SW480 (cell line): ENCODE results near the gene TOMM20L.

Experiments
- DNase-seq: peaks from one replicate; pipeline ENCODE4 v3.0.0-alpha.2; 2016; ENCODE audit warnings: low spot score

TOMM20L gene

GRCh38 chr14:58427281-58428117, 31.8 kb downstream of the TOMM20L start, which contains the start of the genes KIAA0586 and TIMM9:
KIAA0586 (plus strand) TSS chr14:58427719; CDS start chr14:58428265, 546 bp downstream.
TIMM9 (minus strand) TSS chr14:58427531; CDS start chr14:58411945, 15,586 bp downstream.
- DNase-seq = peak; percentile 96

DNA sequence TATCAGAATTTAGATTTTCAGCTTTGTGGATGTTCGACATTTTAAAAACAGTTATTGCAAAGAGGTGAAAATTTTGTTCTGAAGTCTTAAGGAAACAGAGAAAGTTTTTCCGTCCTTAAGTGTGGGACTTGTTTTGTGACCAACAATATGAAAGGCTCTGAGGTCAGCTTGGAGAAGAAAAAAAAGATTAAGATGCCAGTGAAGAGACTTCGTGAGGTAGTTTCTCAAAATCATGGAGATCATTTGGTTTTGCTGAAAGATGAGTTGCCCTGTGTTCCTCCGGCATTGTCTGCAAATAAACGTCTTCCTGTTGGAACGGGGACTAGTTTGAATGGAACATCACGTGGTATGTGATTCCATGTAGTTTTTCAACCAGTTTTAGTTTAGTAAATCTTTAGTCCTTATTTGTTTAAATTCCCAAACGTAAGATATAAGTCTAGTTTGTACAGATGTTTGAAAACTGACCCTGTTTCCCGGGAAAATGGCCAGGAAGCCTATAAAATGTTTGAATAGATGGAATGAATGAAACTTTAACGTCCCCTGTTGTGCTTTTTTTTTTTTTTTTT, 32.5 kb downstream of the TOMM20L start:
- peak; percentile 59 for DNase-seq

GRCh38 chr14:58430156-58430555, 34.4 kb downstream of the TOMM20L start:
- DNase-seq = no peak

GRCh38 chr14:58439476-58439875, 43.7 kb downstream of the TOMM20L start:
- no peak for DNase-seq

- no peak for DNase-seq
These were observed 48.9 kb downstream of the TOMM20L start for GRCh38 chr14:58444627-58445026.

- DNase-seq = no peak
These were observed 60.0 kb downstream of the TOMM20L start for GRCh38 chr14:58455593-58456265.
